ENCODE data around the gene FUBP3. TPM values are rescaled to one million over a fixed set of nuclear protein-coding genes. Genes with fewer than 3 reads are reported as not detected.
A peak's percentile ranks its signal among the peaks of the same experiment; 100 is the strongest.

Gene FUBP3
- polyA plus RNA-seq, 3 donors, result 9.5 to 17.3 (median 16.3) TPM

DNA sequence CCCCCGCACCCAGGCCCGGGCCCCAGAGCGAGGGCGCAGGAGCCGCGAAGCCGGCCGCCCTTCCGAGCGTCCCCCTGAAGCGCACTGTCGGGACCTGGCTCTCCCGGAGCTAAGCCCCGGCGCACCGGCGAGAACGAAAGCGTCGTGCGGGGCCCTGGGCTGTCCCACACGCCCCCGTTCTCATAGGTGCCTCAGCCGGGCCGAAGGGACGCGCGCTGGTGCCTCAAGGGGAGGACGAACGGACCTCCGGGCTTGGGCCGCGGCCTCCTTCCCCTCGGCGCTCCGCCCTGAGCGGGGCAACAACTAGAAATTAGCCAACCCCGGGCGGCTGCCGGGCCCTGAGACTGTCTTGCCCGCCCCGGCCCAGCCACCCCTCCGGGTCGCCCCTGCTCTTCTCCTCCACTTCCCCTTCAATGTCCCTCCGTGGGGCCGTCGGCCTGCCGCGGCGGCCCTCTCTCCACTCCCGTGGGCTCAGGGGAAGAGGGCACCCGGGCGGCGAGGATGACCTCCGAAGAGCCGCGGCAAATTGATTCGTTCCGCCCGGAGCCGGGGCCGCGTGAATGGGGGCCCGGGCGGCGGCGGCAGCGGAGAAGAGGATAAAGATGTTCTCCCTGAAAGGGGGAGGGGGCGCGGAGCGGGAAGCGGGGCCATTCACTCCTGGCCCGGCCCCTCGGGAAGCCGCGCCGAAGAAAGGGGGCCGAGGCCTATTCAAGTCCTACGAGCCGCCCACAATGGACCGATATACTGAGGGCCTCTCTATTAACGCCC is 81.5 kb downstream of the FUBP3 start:
- no peak overlapping the region for H2AFZ ChIP-seq (ENCODE audit: insufficient read depth, low read depth, low read length, poor library complexity, severe bottlenecking)
- intact Hi-C loops (cut with micrococcal nuclease), result no loop called here
- H3K27ac Mint-ChIP-seq, result no peak overlapping the region
- H3K36me3 ChIP-seq (replicated peaks in 1 of 2; ENCODE audit: control insufficient read depth in 1 of 2, insufficient read depth in 2 of 2, low read length in 2 of 2), result no peaks in the 10 kb centered on the region
- H3K27me3 ChIP-seq (ENCODE audit: control insufficient read depth in 2 of 2, insufficient read depth in 2 of 2, low read length in 2 of 2), result peaks cover 60 to 90% of the 10 kb centered on the region in 2 donors
- H3K27ac ChIP-seq (ENCODE audit: low read depth in 1 of 2, low read length in 2 of 2), result no peak overlapping the region
- H3K79me2 ChIP-seq (ENCODE audit: insufficient read depth, low read length), result no peaks in the 10 kb centered on the region
- H4K20me1 ChIP-seq (ENCODE audit: insufficient read depth, low read length), result no peaks in the 10 kb centered on the region
- H3K4me3 ChIP-seq (replicated peaks in 1 of 3; ENCODE audit: low read depth in 2 of 3, low read length in 3 of 3), result no peak overlapping the region
- peak overlapping the region in 1 of 2 donors; percentile 35 for H3K4me3 Mint-ChIP-seq
- H3K4me1 Mint-ChIP-seq, result peaks cover 6% of the 10 kb centered on the region
- H3K4me1 ChIP-seq (ENCODE audit: control insufficient read depth in 1 of 2, insufficient read depth in 2 of 2, low read length in 2 of 2), result peaks cover 3 to 5% of the 10 kb centered on the region in 2 donors
- no peak for TF ChIP-seq CTCF (IDR thresholded peaks at IDR 0.05)
- 2% methylated on average over 74 of the region's 82 CpGs for WGBS (ENCODE audit: insufficient coverage)
- H3K27me3 Mint-ChIP-seq (ENCODE audit: low read depth in 3 of 3), result peaks cover 80 to 98% (median 85%) of the 10 kb centered on the region in 3 donors
- H3K9me3 Mint-ChIP-seq, result peaks cover 0 to 26% (median 7%) of the 10 kb centered on the region in 7 donors
- H3K4me2 ChIP-seq (replicated peaks; ENCODE audit: extremely low read depth, low read length, poor library complexity, severe bottlenecking), result peak overlapping the region; percentile 19
- peaks cover 0 to 25% of the 10 kb centered on the region in 2 donors for H3K9me3 ChIP-seq (replicated peaks in 1 of 2; ENCODE audit: control insufficient read depth in 1 of 2, insufficient read depth in 1 of 2, low read length in 2 of 2)
- DNase-seq, result no peak
- H3K9ac ChIP-seq (ENCODE audit: insufficient read depth, low read length, poor library complexity, severe bottlenecking), result no peak overlapping the region
- H3K36me3 Mint-ChIP-seq, result peaks cover 2% of the 10 kb centered on the region in 2 donors

GRCh38 chr9:130661451-130662098 is 82.2 kb downstream of the FUBP3 start:
- no peak overlapping the region for H3K27ac Mint-ChIP-seq
- no peak overlapping the region for H3K9ac ChIP-seq (ENCODE audit: insufficient read depth, low read length, poor library complexity, severe bottlenecking)
- H3K36me3 ChIP-seq (replicated peaks in 1 of 2; ENCODE audit: control insufficient read depth in 1 of 2, insufficient read depth in 2 of 2, low read length in 2 of 2), result no peaks in the 10 kb centered on the region
- no peak overlapping the region for H2AFZ ChIP-seq (ENCODE audit: insufficient read depth, low read depth, low read length, poor library complexity, severe bottlenecking)
- no peak overlapping the region for H3K4me2 ChIP-seq (replicated peaks; ENCODE audit: extremely low read depth, low read length, poor library complexity, severe bottlenecking)
- peaks cover 9% of the 10 kb centered on the region for H3K4me1 Mint-ChIP-seq
- H3K27me3 ChIP-seq (ENCODE audit: control insufficient read depth in 2 of 2, insufficient read depth in 2 of 2, low read length in 2 of 2), result peaks cover 66 to 95% of the 10 kb centered on the region in 2 donors
- DNase-seq, result no peak
- no peaks in the 10 kb centered on the region for H3K79me2 ChIP-seq (ENCODE audit: insufficient read depth, low read length)
- peaks cover 2 to 4% of the 10 kb centered on the region in 2 donors for H3K36me3 Mint-ChIP-seq
- peaks cover 0 to 26% (median 7%) of the 10 kb centered on the region in 7 donors for H3K9me3 Mint-ChIP-seq
- intact Hi-C loops (cut with micrococcal nuclease), result no loop called here
- TF ChIP-seq CTCF (IDR thresholded peaks at IDR 0.05), result no peak
- H3K4me3 ChIP-seq (replicated peaks in 1 of 3; ENCODE audit: low read depth in 2 of 3, low read length in 3 of 3), result no peak overlapping the region
- peaks cover 0 to 31% of the 10 kb centered on the region in 2 donors for H3K9me3 ChIP-seq (replicated peaks in 1 of 2; ENCODE audit: control insufficient read depth in 1 of 2, insufficient read depth in 1 of 2, low read length in 2 of 2)
- H3K4me1 ChIP-seq (ENCODE audit: control insufficient read depth in 1 of 2, insufficient read depth in 2 of 2, low read length in 2 of 2), result peaks cover 3 to 5% of the 10 kb centered on the region in 2 donors
- no peak overlapping the region for H3K27ac ChIP-seq (ENCODE audit: low read depth in 1 of 2, low read length in 2 of 2)
- peaks cover 85 to 98% (median 90%) of the 10 kb centered on the region in 3 donors for H3K27me3 Mint-ChIP-seq (ENCODE audit: low read depth in 3 of 3)
- WGBS (ENCODE audit: insufficient coverage), result 6% methylated on average over 40 of the region's 47 CpGs
- peak overlapping the region in 1 of 2 donors; percentile 68 for H3K4me3 Mint-ChIP-seq
- H4K20me1 ChIP-seq (ENCODE audit: insufficient read depth, low read length), result no peaks in the 10 kb centered on the region
